HG02870 (cell line): Measurements from ENCODE around the gene TEX10.
"Not testable (repeated sequence)": the region's sequence is repeated elsewhere in the genome, so short reads cannot be mapped to it uniquely, and the experiment has no call there.

Source experiments
- ATAC-seq: cut with Tn5 transposase; IDR thresholded peaks from one replicate; pipeline ENCODE4 v1.9.1; 2021; ENCODE audit warnings: mild to moderate bottlenecking, moderate library complexity; ENCODE audit not compliant: unreplicated experiment

Gene TEX10

GRCh38 chr9:100350188-100350587 lies 2.6 kb downstream of the TEX10 start:
- no peak for ATAC-seq

GRCh38 chr9:100346836-100347235 lies 5.9 kb downstream of the TEX10 start:
- no peak for ATAC-seq

- no peak for ATAC-seq
Observed at GRCh38 chr9:100341889-100342288, 10.9 kb downstream of the TEX10 start.

GRCh38 chr9:100340224-100340623 lies 12.5 kb downstream of the TEX10 start:
- ATAC-seq, result no peak

GRCh38 chr9:100338736-100339135 lies 14.0 kb downstream of the TEX10 start:
- not testable (repeated sequence) for ATAC-seq

- ATAC-seq, result no peak
Observed at GRCh38 chr9:100324594-100325200, 28.0 kb downstream of the TEX10 start.

- no peak for ATAC-seq
Observed at GRCh38 chr9:100322954-100323536, 29.7 kb downstream of the TEX10 start.

GRCh38 chr9:100317706-100318105 lies 35.0 kb downstream of the TEX10 start:
- ATAC-seq, result no peak

GRCh38 chr9:100315561-100315960 lies 37.2 kb downstream of the TEX10 start:
- no peak for ATAC-seq

GRCh38 chr9:100309992-100310391 lies 42.8 kb downstream of the TEX10 start:
- ATAC-seq, result no peak

- no peak for ATAC-seq
Observed at GRCh38 chr9:100308965-100309564, 43.7 kb downstream of the TEX10 start.

GRCh38 chr9:100307080-100307479 lies 45.7 kb downstream of the TEX10 start:
- no peak for ATAC-seq

GRCh38 chr9:100306283-100306682 lies 46.5 kb downstream of the TEX10 start:
- ATAC-seq, result no peak

GRCh38 chr9:100303747-100304146 lies 49.0 kb downstream of the TEX10 start:
- ATAC-seq, result no peak

- ATAC-seq, result no peak
Observed at GRCh38 chr9:100298378-100298777, 54.4 kb downstream of the TEX10 start.

- no peak for ATAC-seq
Observed at GRCh38 chr9:100296407-100296806, 56.3 kb downstream of the TEX10 start.

- ATAC-seq, result no peak
Observed at GRCh38 chr9:100295240-100295639, 57.5 kb downstream of the TEX10 start.

GRCh38 chr9:100294806-100295205 lies 57.9 kb downstream of the TEX10 start:
- no peak for ATAC-seq

GRCh38 chr9:100294341-100294740 lies 58.4 kb downstream of the TEX10 start:
- no peak for ATAC-seq

GRCh38 chr9:100292414-100292813 lies 60.3 kb downstream of the TEX10 start:
- no peak for ATAC-seq

GRCh38 chr9:100290714-100291113 lies 62.0 kb downstream of the TEX10 start:
- ATAC-seq, result no peak

- ATAC-seq, result no peak
Observed at GRCh38 chr9:100287186-100287585, 65.6 kb downstream of the TEX10 start.

GRCh38 chr9:100286257-100286656 lies 66.5 kb downstream of the TEX10 start:
- no peak for ATAC-seq
